Measurements from ENCODE around the gene MS4A3. TPM values are rescaled to one million over a fixed set of nuclear protein-coding genes. Genes with fewer than 3 reads are reported as not detected.

Gene MS4A3
- total RNA-seq, result not detected in 2 replicates

DNA sequence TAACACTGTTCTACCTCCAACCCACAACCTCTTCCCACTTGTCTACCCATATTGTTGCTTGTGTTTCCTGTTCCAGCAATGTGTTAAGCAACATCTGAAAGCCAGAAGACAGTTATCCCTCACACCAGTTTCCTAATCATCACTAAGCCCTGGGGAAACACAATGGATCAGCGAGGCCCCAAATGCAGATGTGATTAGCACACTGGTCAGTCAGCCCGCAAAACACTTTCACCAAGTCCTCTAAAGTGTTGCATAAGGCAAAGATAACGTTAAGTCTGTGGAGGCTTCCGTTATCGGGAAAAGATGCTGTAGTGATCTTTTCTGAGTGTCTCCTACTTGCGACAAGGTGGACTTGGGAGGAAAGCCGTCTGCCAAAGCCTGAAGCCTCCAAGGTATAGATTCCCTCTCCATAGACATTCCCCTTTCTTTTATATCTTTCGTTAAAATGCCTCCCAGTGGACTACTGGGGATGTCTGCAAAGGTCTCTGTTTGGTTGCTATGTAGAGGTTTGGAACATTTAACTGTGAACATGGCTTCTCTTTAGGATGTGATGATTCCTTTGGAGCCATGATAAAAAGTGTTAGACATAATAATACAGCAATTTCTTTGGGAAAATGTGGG is at the start of gene MS4A3:
TSS of gene MS4A3 (plus strand) at position 317 of the 621 bp plus-strand sequence. CDS start 4,496 bp downstream, outside the sequence.

GRCh38 chr11:60016881-60017280 is 39.6 kb upstream of the MS4A3 start, which contains the start of gene OOSP4B:
Gene OOSP4B (plus strand): TSS chr11:60017181.

DNA sequence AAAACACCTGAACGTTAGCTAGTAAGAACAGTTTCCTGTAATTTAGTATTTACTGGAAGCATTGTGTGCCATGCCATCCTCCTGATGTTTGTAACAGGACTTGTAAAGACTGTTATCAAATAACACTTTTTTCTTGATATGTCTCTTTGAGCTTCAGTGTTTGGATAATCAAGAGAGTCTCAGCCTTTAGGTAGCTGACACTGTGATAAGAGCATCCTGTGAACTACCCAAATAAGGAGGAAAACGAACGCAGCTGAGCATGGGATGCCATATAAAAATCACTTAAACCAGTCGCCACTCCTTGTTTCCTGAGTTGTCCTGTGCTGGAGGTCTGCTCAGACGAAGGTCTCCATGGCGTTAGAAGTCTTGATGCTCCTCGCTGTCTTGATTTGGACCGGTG is 16.4 kb upstream of the MS4A3 start, which contains the start of gene OOSP2:
TSS of gene OOSP2 (plus strand) at position 301 of the 400 bp plus-strand sequence. CDS start at position 352, 51 bp downstream.

GRCh38 chr11:60088364-60088763 is 31.9 kb downstream of the MS4A3 start, which contains the start of gene MS4A2:
Gene MS4A2 (plus strand): TSS chr11:60088664. CDS start chr11:60088766, 102 bp downstream.

Other genes starting within 250 kb of the MS4A3 start
- 28.2 and 28.4 TPM in 2 replicates for gene MRPL16, start 245.9 kb upstream of the MS4A3 start, total RNA-seq
- not detected in 2 replicates for gene CBLIF, start 211.2 kb upstream of the MS4A3 start, total RNA-seq
- under 0.01 TPM in 1 of 2 replicates, not detected in the other for gene TCN1, start 190.2 kb upstream of the MS4A3 start, total RNA-seq
- not detected in 2 replicates for gene OOSP3, start 177.9 kb upstream of the MS4A3 start, total RNA-seq
- 0.11 TPM in 1 of 2 replicates, not detected in the other for gene OOSP1, start 118.2 kb upstream of the MS4A3 start, total RNA-seq
- gene OOSP4A, start 92.6 kb upstream of the MS4A3 start, total RNA-seq, result not detected in 2 replicates
- gene OOSP4B, start 39.5 kb upstream of the MS4A3 start, total RNA-seq, result not detected in 2 replicates
- not detected in 2 replicates for gene OOSP2, start 16.3 kb upstream of the MS4A3 start, total RNA-seq
- gene MS4A2, start 32.0 kb downstream of the MS4A3 start, total RNA-seq, result not detected in 2 replicates
- not detected in 2 replicates for gene MS4A6A, start 126.4 kb downstream of the MS4A3 start, total RNA-seq
- gene MS4A4E, start 186.5 kb downstream of the MS4A3 start, total RNA-seq, result not detected in 2 replicates
- gene MS4A4A, start 224.0 kb downstream of the MS4A3 start, total RNA-seq, result not detected in 2 replicates